HepG2 (cell line): ENCODE data around the gene KATNA1. TPM values are rescaled to one million over a fixed set of nuclear protein-coding genes. Genes with fewer than 3 reads are reported as not detected.

ENCODE experiments used
- ATF2 ChIP-seq: sonication (generic); formaldehyde crosslinking; IDR thresholded peaks from 2 replicates; pipeline ENCODE4 v1.4.0; 2020; ENCODE audit warnings: missing genetic modification reagents
- BORCS8-MEF2B ChIP-seq: sonication (generic); formaldehyde crosslinking; IDR thresholded peaks from 2 replicates; pipeline ENCODE4 v1.8.0; 2022; ENCODE audit warnings: mild to moderate bottlenecking, missing genetic modification reagents
- CC2D1A ChIP-seq: sonication (generic); formaldehyde crosslinking; IDR thresholded peaks from 2 replicates; pipeline ENCODE4 v1.8.1; 2023; ENCODE audit warnings: mild to moderate bottlenecking, missing genetic modification reagents
- CEBPG ChIP-seq: IDR thresholded peaks from 2 replicates; pipeline ENCODE4 v1.6.1; 2016
- DDIT3 ChIP-seq: sonication (generic); formaldehyde crosslinking; IDR thresholded peaks from 2 replicates; pipeline ENCODE4 v1.4.0; 2020; ENCODE audit warnings: mild to moderate bottlenecking, missing genetic modification reagents
- ERF ChIP-seq: IDR thresholded peaks from 2 replicates; pipeline ENCODE4 v1.6.1; 2018; ENCODE audit warnings: missing biosample characterization, missing genetic modification reagents
- MEIS1 ChIP-seq: sonication (generic); formaldehyde crosslinking; IDR thresholded peaks from 2 replicates; pipeline ENCODE4 v1.9.0; 2021; ENCODE audit warnings: mild to moderate bottlenecking, missing genetic modification reagents, moderate library complexity, borderline replicate concordance
- MNT ChIP-seq: fragments of 450-650 bp; IDR thresholded peaks from 2 replicates; pipeline ENCODE4 v1.6.1; 2016
- NFYC ChIP-seq: IDR thresholded peaks from 2 replicates; pipeline ENCODE4 v1.6.1; 2016; ENCODE audit warnings: missing genetic modification reagents, missing compliant biosample characterization
- SOX13 ChIP-seq, 3 experiments: fragments of 450-650 bp in 1 of 3; sonication (generic) in 1 of 3; formaldehyde crosslinking in 1 of 3; IDR thresholded peaks in 2 of 3; conservative IDR thresholded peaks in 1 of 3; 2 replicates each; pipeline versions ENCODE4 v1.5.0 to v1.6.1; 2016 to 2020; ENCODE audit warnings: antibody characterized with exemption in 1 of 3, mild to moderate bottlenecking in 1 of 3, missing compliant biosample characterization in 1 of 3, missing genetic modification reagents in 1 of 3, moderate library complexity in 1 of 3
- TEF ChIP-seq: sonication (generic); formaldehyde crosslinking; IDR thresholded peaks from 2 replicates; pipeline ENCODE4 v1.5.0; 2020; ENCODE audit warnings: missing genetic modification reagents
- ZMYM4 ChIP-seq: sonication (generic); formaldehyde crosslinking; IDR thresholded peaks from 2 replicates; pipeline ENCODE4 v1.8.1; 2023; ENCODE audit warnings: mild to moderate bottlenecking, missing genetic modification reagents
- ZNF205 ChIP-seq: IDR thresholded peaks from 2 replicates; pipeline ENCODE4 v1.6.1; 2018; ENCODE audit warnings: missing biosample characterization, missing genetic modification reagents
- ZNF251 ChIP-seq: sonication (generic); formaldehyde crosslinking; IDR thresholded peaks from 2 replicates; pipeline ENCODE4 v1.9.0; 2021; ENCODE audit warnings: mild to moderate bottlenecking, missing genetic modification reagents
- ZNF30 ChIP-seq: sonication (generic); formaldehyde crosslinking; IDR thresholded peaks from 2 replicates; pipeline ENCODE4 v1.5.0; 2020; ENCODE audit warnings: mild to moderate bottlenecking, missing genetic modification reagents
- ZNF484 ChIP-seq: sonication (generic); formaldehyde crosslinking; IDR thresholded peaks from 2 replicates; pipeline ENCODE4 v1.5.1; 2020; ENCODE audit warnings: mild to moderate bottlenecking, low read depth, missing genetic modification reagents, borderline replicate concordance
- ZNF572 ChIP-seq: sonication (generic); formaldehyde crosslinking; IDR thresholded peaks from 2 replicates; pipeline ENCODE4 v1.5.1; 2020; ENCODE audit warnings: mild to moderate bottlenecking, missing genetic modification reagents
- ZNF660 ChIP-seq: sonication (generic); formaldehyde crosslinking; IDR thresholded peaks from 2 replicates; pipeline ENCODE4 v1.5.1; 2020; ENCODE audit warnings: mild to moderate bottlenecking, low read depth, missing genetic modification reagents, borderline replicate concordance
- ZNF737 ChIP-seq: sonication (generic); formaldehyde crosslinking; IDR thresholded peaks from 2 replicates; pipeline ENCODE4 v1.5.0; 2020; ENCODE audit warnings: missing genetic modification reagents, mild to moderate bottlenecking, borderline replicate concordance
- ZNF816 ChIP-seq: sonication (generic); formaldehyde crosslinking; IDR thresholded peaks from 2 replicates; pipeline ENCODE4 v1.8.0; 2022; ENCODE audit warnings: missing genetic modification reagents, mild to moderate bottlenecking, borderline replicate concordance
- ZNF850 ChIP-seq: sonication (generic); formaldehyde crosslinking; conservative IDR thresholded peaks from 2 replicates; pipeline ENCODE4 v1.9.0; 2021; ENCODE audit warnings: mild to moderate bottlenecking, missing genetic modification reagents
- polyA plus RNA-seq, 8 experiments: library from polyadenylated mRNA; depleted of rRNA in 3 of 8; stranded (reverse) in 7 of 8; unstranded in 1 of 8; fragments of >200 nt; fragmentation: Illumina TruSeq in 4 of 8; extraction: Trizol in 4 of 8; gene quantifications; 2 replicates each; pipeline versions ENCODE4 v1.2.1 to v1.2.3, GENCODE V29; 2011 to 2016; ENCODE audit warnings: low read depth in 4 of 8, missing spikeins in 1 of 8, mixed read lengths in 1 of 8; ENCODE audit not compliant: insufficient read depth in 1 of 8
- total RNA-seq, 5 experiments: library from RNA; depleted of rRNA; stranded (reverse); fragments of >200 nt; fragmentation: Illumina TruSeq; extraction: Trizol; gene quantifications; 2 replicates each; pipeline ENCODE4 v1.2.3, GENCODE V29; 2016; ENCODE audit warnings: low read depth in 1 of 5
- TF ChIP-seq, protein P1 (sequence below), 2 experiments: sonication (generic) in 1 of 2; formaldehyde crosslinking in 1 of 2; IDR thresholded peaks; 2 replicates each; pipeline versions ENCODE4 v1.4.0 to v1.6.1; 2018 to 2020; ENCODE audit warnings: missing genetic modification reagents in 2 of 2, borderline replicate concordance in 1 of 2, low read depth in 1 of 2, mild to moderate bottlenecking in 1 of 2, missing biosample characterization in 1 of 2

Gene KATNA1
- total and polyA plus RNA-seq, 2 of the 13 experiments (the other 11 are each of a cell fraction or from before 2014, with no cell fraction given): 14.8 to 25.3 TPM

DNA sequence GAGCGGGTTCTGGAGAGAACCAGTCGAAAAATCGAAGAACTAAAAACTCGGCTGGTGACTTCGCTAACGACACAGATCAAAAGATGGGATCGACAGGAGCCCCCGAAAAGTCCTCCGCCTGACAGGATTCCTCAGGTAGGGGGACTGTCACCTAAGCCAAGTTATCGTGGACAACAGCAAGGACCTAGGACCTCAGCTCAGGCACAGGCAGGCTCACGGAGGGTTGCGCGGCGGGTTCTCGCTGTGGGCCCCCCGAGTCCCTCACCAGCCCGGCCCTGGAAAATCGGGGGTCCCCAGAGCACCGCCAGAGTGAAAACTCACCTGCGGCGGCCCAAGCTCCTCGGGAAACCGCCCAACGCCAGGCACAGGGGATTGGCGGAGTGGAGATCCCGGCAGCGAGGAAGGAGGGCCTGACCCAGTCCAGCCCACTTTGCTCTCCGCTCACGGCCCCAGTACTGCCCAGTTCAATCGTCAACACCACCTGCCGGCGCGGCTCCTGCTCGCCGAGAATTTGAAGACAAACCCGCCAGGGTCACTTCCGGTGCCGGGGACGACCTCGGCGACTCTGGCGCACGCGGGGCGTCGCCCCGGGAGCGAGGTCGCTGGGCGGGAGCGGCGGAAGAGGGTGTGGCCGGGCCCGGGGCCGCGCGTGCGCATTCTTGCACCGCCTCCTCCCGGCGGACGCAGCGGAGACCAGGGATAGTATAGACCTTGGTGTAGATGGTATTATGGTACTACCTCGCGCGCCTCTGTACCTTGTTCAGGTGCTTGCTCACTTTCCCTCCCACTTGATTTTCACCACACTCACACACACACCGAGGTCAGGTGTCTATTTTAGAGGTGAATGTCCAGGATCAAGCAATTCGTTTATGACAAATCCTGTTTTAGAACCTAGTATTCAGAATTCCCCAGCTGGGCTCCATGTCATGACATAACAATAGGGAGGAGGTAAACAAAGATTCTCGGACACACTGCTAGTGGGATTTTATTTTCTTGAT lies at the start of gene KATNA1 (continued):
- TF ChIP-seq MEIS1 (CRISPR knock-in tag): peak; percentile 99
- peak; percentile 75; the same call in 1 of the 2 replicates for TF ChIP-seq ZNF484 (CRISPR knock-in tag)
- TF ChIP-seq ZNF737 (CRISPR knock-in tag): peak; percentile 54; the same call in 1 of the 2 replicates
- peak; percentile 100 for TF ChIP-seq BORCS8-MEF2B (CRISPR knock-in tag)
- TF ChIP-seq ZNF251: peak; percentile 80; the same call in 1 of the 2 replicates
- peak; percentile 67 for TF ChIP-seq NFYC (CRISPR knock-in tag)
- TF ChIP-seq ZNF816 (CRISPR knock-in tag): peak; percentile 98
- TF ChIP-seq MNT: peak; percentile 80
- peak; percentile 98 for TF ChIP-seq ZNF30 (CRISPR knock-in tag)
- TF ChIP-seq CEBPG (CRISPR knock-in tag): peak; percentile 66
- TF ChIP-seq DDIT3 (CRISPR knock-in tag): no peak
- TF ChIP-seq CC2D1A (CRISPR knock-in tag): 0 out of 2 replicates have a peak, but pooled peaks have one; percentile 82
- TF ChIP-seq ATF2: peak; percentile 93
- TF ChIP-seq TEF: peak; percentile 92; the same call in 1 of the 2 replicates
- TF ChIP-seq ZNF572 (CRISPR knock-in tag): 0 out of 2 replicates have a peak, but pooled peaks have one; percentile 84
- no peak for TF ChIP-seq ZNF850
- TF ChIP-seq ERF (CRISPR knock-in tag): peak; percentile 100
- TF ChIP-seq SOX13 (IDR thresholded peaks at IDR 0.05): 0 out of 2 replicates have a peak, but pooled peaks have one; percentile 13
- peak; percentile 75 to 79; a peak in 2 of 4 replicates for TF ChIP-seq SOX13 (CRISPR knock-in tag; conservative IDR thresholded peaks at IDR 0.05 in 1 of 2, IDR thresholded peaks at IDR 0.05 in 1 of 2)
- peak; percentile 93 for TF ChIP-seq ZNF205
- TF ChIP-seq, protein P1, sequence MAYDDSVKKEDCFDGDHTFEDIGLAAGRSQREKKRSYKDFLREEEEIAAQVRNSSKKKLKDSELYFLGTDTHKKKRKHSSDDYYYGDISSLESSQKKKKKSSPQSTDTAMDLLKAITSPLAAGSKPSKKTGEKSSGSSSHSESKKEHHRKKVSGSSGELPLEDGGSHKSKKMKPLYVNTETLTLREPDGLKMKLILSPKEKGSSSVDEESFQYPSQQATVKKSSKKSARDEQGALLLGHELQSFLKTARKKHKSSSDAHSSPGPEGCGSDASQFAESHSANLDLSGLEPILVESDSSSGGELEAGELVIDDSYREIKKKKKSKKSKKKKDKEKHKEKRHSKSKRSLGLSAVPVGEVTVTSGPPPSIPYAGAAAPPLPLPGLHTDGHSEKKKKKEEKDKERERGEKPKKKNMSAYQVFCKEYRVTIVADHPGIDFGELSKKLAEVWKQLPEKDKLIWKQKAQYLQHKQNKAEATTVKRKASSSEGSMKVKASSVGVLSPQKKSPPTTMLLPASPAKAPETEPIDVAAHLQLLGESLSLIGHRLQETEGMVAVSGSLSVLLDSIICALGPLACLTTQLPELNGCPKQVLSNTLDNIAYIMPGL (CRISPR knock-in tag; IDR thresholded peaks at IDR 0.05; ENCODE audit: borderline replicate concordance in 1 of 2, low read depth in 1 of 2): peak; percentile 97 to 98; a peak in 3 of 4 replicates
- TF ChIP-seq ZNF660 (CRISPR knock-in tag): no peak
- TF ChIP-seq ZMYM4 (CRISPR knock-in tag): peak; percentile 98
